Ramos (cell line): ENCODE results near the gene MRE11.
"Not testable (repeated sequence)": the region's sequence is repeated elsewhere in the genome, so short reads cannot be mapped to it uniquely, and the experiment has no call there.

Experiments
- in situ Hi-C: fragments of 300-500 bp; cut with MboI; formaldehyde crosslinking; loops from one replicate; pipeline ENCODE4 v1.14.3; 2022; ENCODE audit warnings: low sequenced_read_pairs; ENCODE audit not compliant: unreplicated experiment

MRE11 gene

GRCh38 chr11:94449437-94449836 is 44.2 kb downstream of the MRE11 start:
- in situ Hi-C loops = no loop called here

- in situ Hi-C loops = no loop called here
Observed at GRCh38 chr11:94449029-94449428, 44.6 kb downstream of the MRE11 start.

GRCh38 chr11:94447149-94447548 is 46.5 kb downstream of the MRE11 start:
- in situ Hi-C loops = no loop called here

- in situ Hi-C loops = no loop called here
Observed at GRCh38 chr11:94445641-94446040, 48.0 kb downstream of the MRE11 start.

GRCh38 chr11:94433049-94433448 is 60.6 kb downstream of the MRE11 start:
- in situ Hi-C loops = no loop called here

- in situ Hi-C loops = no loop called here
Observed at GRCh38 chr11:94424662-94425061, 69.0 kb downstream of the MRE11 start.

- in situ Hi-C loops = no loop called here
Observed at GRCh38 chr11:94424011-94424410, 69.6 kb downstream of the MRE11 start.

GRCh38 chr11:94423507-94423906 is 70.1 kb downstream of the MRE11 start:
- in situ Hi-C loops = no loop called here

GRCh38 chr11:94418123-94418765 is 75.4 kb downstream of the MRE11 start:
- in situ Hi-C loops = no loop called here

GRCh38 chr11:94417386-94417987 is 76.2 kb downstream of the MRE11 start:
- in situ Hi-C loops = no loop called here

GRCh38 chr11:94405062-94405833 is 88.4 kb downstream of the MRE11 start:
- in situ Hi-C loops = no loop called here

- in situ Hi-C loops = no loop called here
Observed at GRCh38 chr11:94402355-94402754, 91.3 kb downstream of the MRE11 start.

- in situ Hi-C loops = no loop called here
Observed at GRCh38 chr11:94401773-94402265, 91.8 kb downstream of the MRE11 start.

GRCh38 chr11:94400839-94401772 is 92.5 kb downstream of the MRE11 start, which contains the start of gene GPR83:
TSS of gene GPR83 (minus strand) at chr11:94401419. CDS start at chr11:94401247, 172 bp downstream.
- in situ Hi-C loops = no loop called here

GRCh38 chr11:94400457-94400838 is 93.2 kb downstream of the MRE11 start:
- in situ Hi-C loops = no loop called here

- in situ Hi-C loops = no loop called here
Observed at GRCh38 chr11:94400050-94400449, 93.6 kb downstream of the MRE11 start.

- in situ Hi-C loops = no loop called here
Observed at GRCh38 chr11:94398101-94398500, 95.5 kb downstream of the MRE11 start.

- in situ Hi-C loops = no loop called here
Observed at GRCh38 chr11:94396282-94396681, 97.4 kb downstream of the MRE11 start.

GRCh38 chr11:94391937-94392336 is 101.7 kb downstream of the MRE11 start:
- in situ Hi-C loops = not testable (repeated sequence)

- in situ Hi-C loops = no loop called here
Observed at GRCh38 chr11:94379613-94380012, 114.0 kb downstream of the MRE11 start.
